DND-41 (cell line): ENCODE measurements around the gene CYP46A1.

ENCODE experiments used
- CTCF ChIP-seq: IDR thresholded peaks from 2 replicates; pipeline ENCODE4 v1.5.1; 2012; ENCODE audit warnings: borderline replicate concordance, low read length, moderate library complexity, mild to moderate bottlenecking; ENCODE audit not compliant: poor library complexity, severe bottlenecking; ENCODE audit errors: extremely low read depth
- EZH2 ChIP-seq: IDR thresholded peaks from 3 replicates; pipeline ENCODE4 v1.6.1; 2012; ENCODE audit warnings: borderline replicate concordance, low read depth, mild to moderate bottlenecking, moderate library complexity, low read length, inconsistent platforms; ENCODE audit not compliant: severe bottlenecking

DNA sequence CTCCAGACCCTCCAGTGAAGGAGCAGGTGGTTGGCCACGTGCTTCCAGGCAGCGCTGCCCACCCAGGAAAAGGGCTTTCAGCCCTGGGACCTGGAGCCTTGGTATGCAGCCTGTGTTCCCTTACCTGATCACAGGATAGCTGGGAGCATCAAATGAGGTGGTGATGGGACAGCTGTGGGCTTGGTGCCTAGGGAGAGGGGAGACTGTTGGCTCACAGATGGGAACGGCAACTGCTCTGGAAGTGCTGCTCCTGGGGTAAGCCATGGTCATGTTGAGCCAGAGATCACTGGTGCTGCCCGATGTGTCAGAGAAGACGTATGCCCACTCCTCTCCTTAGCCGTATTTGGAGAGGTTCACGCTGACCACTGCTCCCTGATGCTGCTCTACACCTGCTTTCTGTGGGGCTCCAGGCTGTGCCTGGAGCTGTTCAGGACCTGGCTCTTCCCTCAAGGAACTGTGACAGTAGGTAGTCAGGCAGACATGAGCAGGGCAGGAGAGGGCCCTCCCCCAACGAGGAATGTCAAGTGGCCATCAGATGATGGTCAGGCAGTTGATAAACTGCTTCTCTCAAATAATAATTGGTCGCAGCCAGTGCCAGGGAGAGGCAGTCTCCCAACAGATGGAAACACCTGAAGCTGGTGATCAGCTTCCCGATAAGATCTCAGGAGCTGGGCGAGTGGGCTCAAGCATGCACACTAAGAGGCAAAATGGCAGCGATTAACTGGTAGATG, 2.8 kb upstream of the CYP46A1 start:
- TF ChIP-seq CTCF (no peak), EZH2 (no peak)
